ENCODE measurements around the gene TMED9. TPM values are rescaled to one million over a fixed set of nuclear protein-coding genes. Genes with fewer than 3 reads are reported as not detected.
A peak's percentile ranks its signal among the peaks of the same experiment; 100 is the strongest.

Gene TMED9
- total and polyA plus RNA-seq, 9 of the 15 experiments (the other 6 are each of a cell fraction or from before 2014, with no cell fraction given): 43.7 to 301 (median 90.0) TPM

DNA sequence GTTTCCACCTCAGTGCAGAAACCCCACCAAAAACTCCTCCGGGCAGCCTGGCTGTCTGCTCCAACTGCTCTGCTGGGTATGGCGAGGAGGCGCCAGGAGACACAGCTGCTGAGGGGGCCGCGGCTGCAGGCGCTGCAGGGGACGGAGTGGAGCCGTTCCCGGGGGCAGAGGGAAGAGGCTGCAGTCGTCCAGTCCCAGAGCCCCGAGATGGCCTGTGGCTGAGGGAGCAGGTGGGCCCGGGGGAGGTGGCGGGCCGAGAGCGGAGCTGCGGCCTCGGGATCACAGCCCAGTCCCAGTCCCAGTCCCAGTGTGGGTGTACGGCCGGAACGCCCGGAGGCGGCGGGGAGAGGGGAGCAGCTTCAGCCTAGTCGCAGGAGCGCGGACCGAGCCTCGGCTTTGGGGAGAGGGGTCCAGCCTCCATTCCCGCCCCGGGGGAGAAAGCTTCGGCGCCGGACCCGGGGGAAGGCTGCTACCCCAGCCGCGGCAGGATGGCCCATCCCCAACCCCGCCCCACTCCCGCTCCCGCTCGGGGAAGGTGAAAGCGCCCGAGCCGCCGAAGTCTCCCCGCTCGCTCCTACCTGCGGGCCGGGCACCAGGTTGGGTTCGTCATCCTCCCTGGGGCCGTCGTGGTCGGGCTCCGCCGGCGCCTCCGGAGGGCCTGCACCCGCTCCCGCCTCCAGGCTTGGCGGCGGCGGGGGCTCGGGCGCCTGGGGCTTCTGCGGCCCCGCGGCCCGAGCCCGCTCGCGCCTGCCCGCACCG lies 38.2 kb upstream of the TMED9 start (continued):
- TF ChIP-seq, protein P1, sequence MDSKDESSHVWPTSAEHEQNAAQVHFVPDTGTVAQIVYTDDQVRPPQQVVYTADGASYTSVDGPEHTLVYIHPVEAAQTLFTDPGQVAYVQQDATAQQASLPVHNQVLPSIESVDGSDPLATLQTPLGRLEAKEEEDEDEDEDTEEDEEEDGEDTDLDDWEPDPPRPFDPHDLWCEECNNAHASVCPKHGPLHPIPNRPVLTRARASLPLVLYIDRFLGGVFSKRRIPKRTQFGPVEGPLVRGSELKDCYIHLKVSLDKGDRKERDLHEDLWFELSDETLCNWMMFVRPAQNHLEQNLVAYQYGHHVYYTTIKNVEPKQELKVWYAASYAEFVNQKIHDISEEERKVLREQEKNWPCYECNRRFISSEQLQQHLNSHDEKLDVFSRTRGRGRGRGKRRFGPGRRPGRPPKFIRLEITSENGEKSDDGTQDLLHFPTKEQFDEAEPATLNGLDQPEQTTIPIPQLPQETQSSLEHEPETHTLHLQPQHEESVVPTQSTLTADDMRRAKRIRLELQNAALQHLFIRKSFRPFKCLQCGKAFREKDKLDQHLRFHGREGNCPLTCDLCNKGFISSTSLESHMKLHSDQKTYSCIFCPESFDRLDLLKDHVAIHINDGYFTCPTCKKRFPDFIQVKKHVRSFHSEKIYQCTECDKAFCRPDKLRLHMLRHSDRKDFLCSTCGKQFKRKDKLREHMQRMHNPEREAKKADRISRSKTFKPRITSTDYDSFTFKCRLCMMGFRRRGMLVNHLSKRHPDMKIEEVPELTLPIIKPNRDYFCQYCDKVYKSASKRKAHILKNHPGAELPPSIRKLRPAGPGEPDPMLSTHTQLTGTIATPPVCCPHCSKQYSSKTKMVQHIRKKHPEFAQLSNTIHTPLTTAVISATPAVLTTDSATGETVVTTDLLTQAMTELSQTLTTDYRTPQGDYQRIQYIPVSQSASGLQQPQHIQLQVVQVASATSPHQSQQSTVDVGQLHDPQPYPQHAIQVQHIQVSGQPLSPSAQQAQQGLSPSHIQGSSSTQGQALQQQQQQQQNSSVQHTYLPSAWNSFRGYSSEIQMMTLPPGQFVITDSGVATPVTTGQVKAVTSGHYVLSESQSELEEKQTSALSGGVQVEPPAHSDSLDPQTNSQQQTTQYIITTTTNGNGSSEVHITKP (IDR thresholded peaks at IDR 0.05; ENCODE audit: partially characterized antibody): no peak
- no peak for TF ChIP-seq NFE2L1 (tag; IDR thresholded peaks at IDR 0.05; ENCODE audit: borderline replicate concordance, low read depth)
- TF ChIP-seq, protein P2, sequence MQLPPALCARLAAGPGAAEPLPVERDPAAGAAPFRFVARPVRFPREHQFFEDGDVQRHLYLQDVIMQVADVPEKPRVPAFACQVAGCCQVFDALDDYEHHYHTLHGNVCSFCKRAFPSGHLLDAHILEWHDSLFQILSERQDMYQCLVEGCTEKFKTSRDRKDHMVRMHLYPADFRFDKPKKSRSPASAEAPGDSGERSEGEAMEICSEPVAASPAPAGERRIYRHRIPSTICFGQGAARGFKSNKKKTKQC (CRISPR knock-in tag; IDR thresholded peaks at IDR 0.05): peak; percentile 51; the same call in 1 of the 2 replicates
- peak; percentile 41 for TF ChIP-seq PCBP1 (IDR thresholded peaks at IDR 0.05; ENCODE audit: low read depth, low read length, poor library complexity, severe bottlenecking)
- TF ChIP-seq, protein P3, sequence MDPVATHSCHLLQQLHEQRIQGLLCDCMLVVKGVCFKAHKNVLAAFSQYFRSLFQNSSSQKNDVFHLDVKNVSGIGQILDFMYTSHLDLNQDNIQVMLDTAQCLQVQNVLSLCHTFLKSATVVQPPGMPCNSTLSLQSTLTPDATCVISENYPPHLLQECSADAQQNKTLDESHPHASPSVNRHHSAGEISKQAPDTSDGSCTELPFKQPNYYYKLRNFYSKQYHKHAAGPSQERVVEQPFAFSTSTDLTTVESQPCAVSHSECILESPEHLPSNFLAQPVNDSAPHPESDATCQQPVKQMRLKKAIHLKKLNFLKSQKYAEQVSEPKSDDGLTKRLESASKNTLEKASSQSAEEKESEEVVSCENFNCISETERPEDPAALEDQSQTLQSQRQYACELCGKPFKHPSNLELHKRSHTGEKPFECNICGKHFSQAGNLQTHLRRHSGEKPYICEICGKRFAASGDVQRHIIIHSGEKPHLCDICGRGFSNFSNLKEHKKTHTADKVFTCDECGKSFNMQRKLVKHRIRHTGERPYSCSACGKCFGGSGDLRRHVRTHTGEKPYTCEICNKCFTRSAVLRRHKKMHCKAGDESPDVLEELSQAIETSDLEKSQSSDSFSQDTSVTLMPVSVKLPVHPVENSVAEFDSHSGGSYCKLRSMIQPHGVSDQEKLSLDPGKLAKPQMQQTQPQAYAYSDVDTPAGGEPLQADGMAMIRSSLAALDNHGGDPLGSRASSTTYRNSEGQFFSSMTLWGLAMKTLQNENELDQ (CRISPR knock-in tag; IDR thresholded peaks at IDR 0.05; ENCODE audit: borderline replicate concordance): peak; percentile 51; the same call in 1 of the 2 replicates
- TF ChIP-seq ESRRA (IDR thresholded peaks at IDR 0.05; ENCODE audit: borderline replicate concordance, low read depth): no peak
- no peak for TF ChIP-seq U2AF1 (optimal IDR thresholded peaks at IDR 0.05; ENCODE audit: low read depth, low read length)
- TF ChIP-seq RBBP5 (IDR thresholded peaks at IDR 0.05; ENCODE audit: borderline replicate concordance, insufficient read depth, low read length, poor library complexity, severe bottlenecking): peak; percentile 80

Data from K562 (cell line).